OCI-LY7 (cell line): ENCODE data around the gene LTBR.

Source experiments
- CTCF ChIP-seq: fragments of 200-600 bp; sonication (generic); conservative IDR thresholded peaks from 2 replicates; pipeline ENCODE4 v1.5.1; 2014; ENCODE audit warnings: mild to moderate bottlenecking, antibody characterized with exemption, low read length, moderate library complexity, mixed read lengths
- EZH2phosphoT487 ChIP-seq: fragments of 200-600 bp; sonication (generic); IDR thresholded peaks from 2 replicates; pipeline ENCODE4 v1.6.1; 2018; ENCODE audit warnings: low read depth, borderline replicate concordance, mild to moderate bottlenecking, mixed run types, antibody characterized with exemption, low read length, moderate library complexity, mixed read lengths

GRCh38 chr12:6360080-6360571, 23.8 kb upstream of the LTBR start:
- TF ChIP-seq CTCF = no peak
- no peak for TF ChIP-seq EZH2phosphoT487
